A549 treated with DMSO at 1 μM for 4 hours (cell line): ENCODE measurements around the gene FAM236B. TPM values are rescaled to one million over a fixed set of nuclear protein-coding genes. Genes with fewer than 3 reads are reported as not detected.

Experiments
- total RNA-seq: library from RNA; stranded (reverse); fragments of 200-300 nt; extraction: Qiagen RNA extraction; gene quantifications from 5 replicates; pipeline ENCODE4 v1.2.3, GENCODE V29; 2022; ENCODE audit warnings: low read depth

Gene FAM236B
- total RNA-seq: not detected in 5 replicates

GRCh38 chrX:72782560-72782959, at the start of gene FAM236B:
Gene FAM236B, minus strand, starts transcription at chrX:72782660. Its CDS starts 100 bp downstream, at chrX:72782560.

GRCh38 chrX:72808110-72808509, 25.6 kb upstream of the FAM236B start, which contains the start of gene FAM236D:
Gene FAM236D, minus strand, starts transcription at chrX:72808210. Its CDS starts 100 bp downstream, at chrX:72808110.

DNA sequence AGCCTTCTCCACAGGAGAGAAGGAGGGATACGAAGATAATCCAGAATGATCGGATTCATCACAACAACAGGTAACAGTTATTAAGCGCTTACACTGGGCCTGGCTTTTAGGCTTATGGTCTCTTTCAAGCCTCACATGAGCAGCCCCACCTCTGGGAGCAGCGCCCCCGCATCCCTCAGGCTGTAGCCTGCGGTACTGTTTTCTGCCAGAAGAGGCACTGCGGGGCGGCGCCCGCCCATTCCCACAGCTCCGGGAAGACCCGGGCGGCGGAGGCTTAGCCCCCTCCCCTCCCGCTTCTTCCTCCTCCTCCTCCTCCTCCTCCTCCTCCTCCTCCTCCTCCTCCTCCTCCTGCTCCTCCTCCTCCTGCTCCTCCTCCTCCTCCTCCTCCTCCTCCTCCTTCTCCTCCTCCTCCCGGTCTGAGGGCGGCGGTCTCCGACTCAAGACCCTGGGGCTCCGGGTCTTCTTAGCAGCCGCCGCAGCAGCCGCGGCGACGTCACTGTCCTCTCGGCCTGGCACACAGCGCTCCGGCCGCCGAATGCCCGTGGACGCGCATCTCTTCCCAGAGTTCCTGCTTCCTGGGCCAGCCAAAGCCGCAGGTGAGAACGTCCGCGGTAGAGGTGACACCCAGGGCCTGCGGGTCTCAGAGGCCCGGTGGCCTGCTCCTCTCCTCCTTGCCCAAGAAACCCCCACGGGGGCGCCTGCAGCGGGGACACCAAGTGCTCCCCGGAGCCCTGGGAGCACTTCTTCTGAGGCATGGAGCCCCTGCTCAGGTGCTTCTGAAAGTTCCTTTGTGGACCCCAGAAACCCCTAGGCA, 5.6 kb downstream of the FAM236B start, which contains the start of gene DMRTC1B:
Gene DMRTC1B (plus strand): TSS at position 238 of the 814 bp plus-strand sequence. CDS start 68,246 bp downstream, outside the sequence.

Other genes with a start within 250 kb of the FAM236B start
- 22.2 to 25.7 TPM (median 24.5 TPM) in 5 replicates for gene HDAC8, start 209.8 kb downstream of the FAM236B start, total RNA-seq
- gene PHKA1, start 68.4 kb downstream of the FAM236B start, total RNA-seq: 16.8 to 22.8 TPM (median 21.6 TPM) in 5 replicates
- gene DMRTC1B, start 5.8 kb downstream of the FAM236B start, total RNA-seq: not detected in 5 replicates
- gene FAM236D, start 25.6 kb upstream of the FAM236B start, total RNA-seq: not detected in 5 replicates
- not detected in 5 replicates for gene FAM236C, start 130.0 kb upstream of the FAM236B start, total RNA-seq
- not detected in 5 replicates for gene FAM236A, start 155.5 kb upstream of the FAM236B start, total RNA-seq
- gene DMRTC1, start 161.2 kb upstream of the FAM236B start, total RNA-seq: not detected in 5 replicates
- not detected in 5 replicates for gene PABPC1L2B, start 220.3 kb upstream of the FAM236B start, total RNA-seq